Large intestine (tissue), 3 donors: ENCODE data around the gene LAMA1. TPM values are rescaled to one million over a fixed set of nuclear protein-coding genes. Genes with fewer than 3 reads are reported as not detected.
"Not testable (repeated sequence)": the region's sequence is repeated elsewhere in the genome, so short reads cannot be mapped to it uniquely, and the experiment has no call there.

Experiments used
- DNase-seq, 2 donors: peaks; one replicate each; pipeline versions ENCODE4 v3.0.0 to v3.0.0-alpha.2; 2013
- H3K27ac ChIP-seq: one replicate; pipeline ENCODE4 v1.5.1; 2013; ENCODE audit warnings: low read length
- H3K27me3 ChIP-seq: 2 replicates; pipeline ENCODE4 v1.6.1; 2013; ENCODE audit warnings: low read length; ENCODE audit not compliant: control insufficient read depth, insufficient read depth
- H3K36me3 ChIP-seq: 2 replicates; pipeline ENCODE4 v1.6.1; 2013; ENCODE audit warnings: low read length; ENCODE audit not compliant: control insufficient read depth, insufficient read depth
- H3K4me1 ChIP-seq: one replicate; pipeline ENCODE4 v1.6.1; 2013; ENCODE audit warnings: low read length; ENCODE audit not compliant: control insufficient read depth, insufficient read depth
- H3K4me3 ChIP-seq: one replicate; pipeline ENCODE4 v1.5.1; 2013; ENCODE audit warnings: low read length
- H3K9me3 ChIP-seq: one replicate; pipeline ENCODE4 v1.6.1; 2013; ENCODE audit warnings: mild to moderate bottlenecking, low read depth, low read length, moderate library complexity; ENCODE audit not compliant: control insufficient read depth
- WGBS: methylation state at CpG from one replicate; pipeline ENCODE4 v1.1.5; 2013; ENCODE audit warnings: low lambda C conversion rate; ENCODE audit not compliant: insufficient coverage; 5-methylcytosine and 5-hydroxymethylcytosine counted together
- polyA plus RNA-seq: library from polyadenylated mRNA; unstranded; fragments of 120-200 nt; gene quantifications from one replicate; pipeline ENCODE4 v1.2.1, GENCODE V29; 2013

LAMA1 gene
- polyA plus RNA-seq, 1 donor, result 2.3 TPM

DNA sequence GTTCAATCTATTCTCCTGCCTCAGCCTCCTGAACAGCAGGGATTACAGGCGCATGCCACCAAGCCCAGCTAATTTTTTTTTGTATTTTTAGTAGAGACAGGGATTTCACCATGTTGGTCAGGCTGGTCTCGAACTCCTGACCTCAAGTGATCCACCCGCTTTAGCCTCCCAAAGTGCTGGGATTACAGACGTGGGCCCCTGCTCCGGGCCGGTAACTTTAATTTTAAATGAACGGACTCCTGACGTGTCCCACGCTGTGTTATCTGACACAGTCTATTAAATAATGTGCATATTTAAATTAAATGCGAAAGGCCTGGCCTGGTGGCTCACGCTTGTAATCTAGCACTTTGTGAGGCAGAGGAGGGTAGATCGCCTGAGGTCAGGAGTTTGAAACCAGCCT is 27.3 kb upstream of the LAMA1 start:
- not testable (repeated sequence) for H3K9me3 ChIP-seq, H3K4me1 ChIP-seq, DNase-seq, H3K36me3 ChIP-seq, H3K4me3 ChIP-seq, H3K27me3 ChIP-seq, H3K27ac ChIP-seq
- WGBS, result no CpG with 5 or more reads among the region's 12 CpGs

DNA sequence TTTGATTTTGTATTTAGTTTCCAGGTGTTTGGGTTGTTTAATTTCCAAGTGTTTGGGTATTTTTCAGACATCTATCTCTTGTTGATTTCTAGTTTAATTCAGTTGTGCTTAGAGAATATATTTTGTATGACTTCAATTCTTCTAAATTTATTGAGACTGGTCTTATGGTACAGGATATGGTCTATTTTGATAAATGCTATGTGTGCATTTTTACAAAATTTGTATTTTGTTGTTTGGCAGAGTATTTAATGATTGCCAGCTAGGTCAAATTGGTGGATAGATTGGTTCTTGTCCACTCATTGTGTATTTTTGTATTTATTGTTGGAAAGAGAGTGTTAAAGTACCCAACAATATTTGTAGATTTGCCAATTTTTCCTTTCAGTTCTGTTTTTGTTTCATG is 23.7 kb upstream of the LAMA1 start:
- DNase-seq, result no peak
- Histone ChIP-seq H3K4me3 (no peak overlapping the region), H3K4me1 (no peaks in the 10 kb centered on the region), H3K27me3 (no peaks in the 10 kb centered on the region), H3K9me3 (no peaks in the 10 kb centered on the region), H3K27ac (no peak overlapping the region), H3K36me3 (no peaks in the 10 kb centered on the region)

DNA sequence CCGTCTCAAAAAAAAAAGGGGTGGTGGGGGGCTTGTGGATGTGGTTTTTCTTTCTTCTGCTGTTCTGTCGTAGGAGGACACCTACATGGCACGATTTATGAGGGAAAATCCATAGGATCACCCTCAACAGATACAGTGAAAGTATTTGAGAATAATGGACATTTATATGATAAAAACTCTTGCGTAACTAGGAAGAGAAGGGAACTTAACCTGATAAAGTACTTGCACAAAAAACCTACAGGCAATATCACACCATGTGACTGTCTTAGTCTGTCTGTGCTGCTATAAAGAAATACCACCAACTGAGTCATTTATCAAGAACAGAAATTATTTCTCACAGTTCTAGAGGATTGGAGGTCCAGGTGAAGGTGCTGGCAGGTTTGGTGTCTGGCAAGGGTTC is 21.8 kb upstream of the LAMA1 start:
- H3K4me3 ChIP-seq, result no peak overlapping the region
- H3K9me3 ChIP-seq, result no peaks in the 10 kb centered on the region
- DNase-seq, result no peak
- H3K36me3 ChIP-seq, result no peaks in the 10 kb centered on the region
- no peaks in the 10 kb centered on the region for H3K4me1 ChIP-seq
- WGBS, result 71% methylated on average over 1 of the region's 4 CpGs
- H3K27me3 ChIP-seq, result no peaks in the 10 kb centered on the region
- no peak overlapping the region for H3K27ac ChIP-seq

DNA sequence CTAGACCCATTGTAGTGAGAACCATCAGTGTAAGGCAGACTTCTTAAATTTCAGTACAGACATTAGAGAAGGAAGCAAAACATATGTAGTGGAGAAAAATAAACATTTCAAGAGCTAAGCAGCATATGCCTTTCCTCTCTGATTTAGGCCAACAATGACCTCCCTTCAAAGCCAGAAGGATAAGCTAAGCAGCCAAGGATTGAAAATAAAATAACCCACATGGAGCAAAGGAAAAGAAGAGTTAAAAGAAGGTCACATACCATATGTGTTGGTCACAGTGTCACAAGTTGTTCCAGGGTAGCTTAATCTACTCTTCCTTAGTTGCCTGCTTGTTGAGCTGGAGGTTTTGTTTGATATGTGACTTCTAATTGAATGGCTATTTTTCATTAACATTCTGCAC is 15.6 kb upstream of the LAMA1 start:
- H3K27me3 ChIP-seq, result peaks cover 2% of the 10 kb centered on the region
- H3K9me3 ChIP-seq, result no peaks in the 10 kb centered on the region
- no peak overlapping the region for H3K27ac ChIP-seq
- H3K4me1 ChIP-seq, result no peaks in the 10 kb centered on the region
- no peak overlapping the region for H3K4me3 ChIP-seq
- no peaks in the 10 kb centered on the region for H3K36me3 ChIP-seq
- no peak for DNase-seq

DNA sequence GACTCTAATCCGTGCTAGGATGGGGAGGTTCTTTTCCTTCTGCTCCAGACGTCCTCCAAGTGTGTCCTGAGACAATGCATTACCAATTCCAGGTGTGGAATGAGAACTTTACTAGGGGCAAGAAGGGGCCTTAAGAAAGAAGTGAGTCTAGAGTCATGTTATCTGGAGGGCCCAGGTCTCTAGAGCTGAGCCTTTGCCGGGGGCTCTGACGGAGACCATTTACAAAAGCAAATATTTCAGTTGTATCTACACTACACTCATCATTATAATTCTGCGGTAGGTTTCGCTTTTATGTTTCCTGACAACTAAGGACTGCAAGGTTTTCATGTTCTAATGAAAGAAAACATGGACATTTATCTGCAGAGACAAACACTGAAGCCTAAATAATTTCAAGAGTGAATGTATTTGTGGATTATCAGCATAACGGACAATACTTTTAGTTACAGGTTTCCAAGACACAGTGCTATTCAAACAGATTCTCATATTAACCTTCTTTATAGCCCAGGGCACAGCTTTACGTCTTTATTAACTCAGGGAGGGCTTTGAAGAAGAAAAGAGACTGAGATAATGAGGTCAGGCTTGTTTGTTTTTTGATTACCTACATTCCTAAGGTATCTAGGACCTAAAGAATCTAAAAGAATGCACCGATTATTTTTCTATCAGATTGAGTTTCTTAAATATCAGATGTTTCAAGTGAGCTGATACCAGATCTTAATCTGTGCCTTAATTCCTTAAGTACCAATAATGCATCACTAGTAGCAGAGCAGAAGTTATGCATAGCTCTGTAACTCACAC is 15.0 kb upstream of the LAMA1 start:
- no peak overlapping the region for H3K4me3 ChIP-seq
- DNase-seq, result no peak
- 10% methylated on average over 4 of the region's 9 CpGs for WGBS
- H3K27me3 ChIP-seq, result peaks cover 2% of the 10 kb centered on the region
- H3K27ac ChIP-seq, result no peak overlapping the region
- no peaks in the 10 kb centered on the region for H3K9me3 ChIP-seq
- H3K36me3 ChIP-seq, result no peaks in the 10 kb centered on the region
- no peaks in the 10 kb centered on the region for H3K4me1 ChIP-seq

DNA sequence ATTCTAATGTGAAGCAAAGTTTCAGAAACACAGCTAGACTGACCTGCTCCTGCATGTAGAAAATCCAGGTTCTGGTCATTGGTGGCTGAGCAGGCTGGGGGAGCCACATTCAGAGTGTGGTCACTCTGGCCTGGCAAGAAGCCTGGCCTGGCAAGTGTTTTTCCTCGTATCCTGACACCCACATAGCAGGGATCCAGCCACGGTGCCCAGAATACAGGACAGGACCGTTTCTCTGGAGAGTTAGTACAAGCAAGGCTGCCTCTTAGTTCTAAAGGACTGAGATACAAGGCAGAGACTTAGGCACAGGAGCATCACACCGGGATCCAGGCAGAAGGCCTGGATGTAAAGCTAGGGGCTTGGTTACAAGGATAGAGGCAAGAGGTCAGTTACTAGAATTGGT is 4.8 kb upstream of the LAMA1 start:
- no peak overlapping the region for H3K4me3 ChIP-seq
- H3K27ac ChIP-seq, result no peak overlapping the region
- no CpG with 5 or more reads among the region's 4 CpGs for WGBS
- peaks cover 22% of the 10 kb centered on the region for H3K27me3 ChIP-seq
- no peaks in the 10 kb centered on the region for H3K36me3 ChIP-seq
- no peak for DNase-seq
- no peaks in the 10 kb centered on the region for H3K9me3 ChIP-seq
- H3K4me1 ChIP-seq, result no peaks in the 10 kb centered on the region

DNA sequence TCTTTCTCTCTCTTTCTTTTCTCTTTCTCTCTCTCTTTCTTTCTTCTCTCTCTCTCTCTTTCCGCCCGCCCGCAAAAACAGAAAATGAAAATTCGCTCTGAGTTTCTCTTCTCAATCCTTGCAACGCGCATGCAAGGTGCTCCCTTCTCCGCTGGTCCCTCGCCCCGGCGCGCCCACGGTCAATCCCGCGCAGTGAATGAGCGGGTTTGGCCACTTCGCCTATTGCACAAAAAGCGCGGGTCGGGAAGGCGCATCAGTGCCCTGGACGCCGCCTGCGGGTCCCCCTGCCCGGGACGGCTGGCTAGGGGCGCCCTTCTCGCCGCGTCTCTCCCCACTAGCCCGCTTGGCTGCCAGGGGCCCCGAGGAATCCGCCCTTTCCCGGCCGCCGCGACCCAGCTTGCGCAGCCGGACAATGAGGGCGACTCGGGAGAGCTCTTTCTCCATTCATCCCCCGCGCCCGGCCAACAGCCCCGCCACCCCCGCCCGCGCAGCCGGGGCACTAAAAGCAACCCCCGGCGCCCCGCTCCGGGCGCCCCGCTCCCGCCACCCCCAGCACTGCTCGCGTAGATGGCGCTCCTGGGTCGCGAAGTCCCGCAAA is 706 bp downstream of the LAMA1 start:
- no peaks in the 10 kb centered on the region for H3K36me3 ChIP-seq
- peak in 1 of 2 donors; percentile 24 for DNase-seq
- peaks cover 7% of the 10 kb centered on the region for H3K4me1 ChIP-seq
- H3K4me3 ChIP-seq, result peak overlapping the region; percentile 24
- no peak overlapping the region for H3K27ac ChIP-seq
- peaks cover 3% of the 10 kb centered on the region for H3K9me3 ChIP-seq
- H3K27me3 ChIP-seq, result peaks cover 50% of the 10 kb centered on the region
- 2% methylated on average over 6 of the region's 61 CpGs for WGBS

DNA sequence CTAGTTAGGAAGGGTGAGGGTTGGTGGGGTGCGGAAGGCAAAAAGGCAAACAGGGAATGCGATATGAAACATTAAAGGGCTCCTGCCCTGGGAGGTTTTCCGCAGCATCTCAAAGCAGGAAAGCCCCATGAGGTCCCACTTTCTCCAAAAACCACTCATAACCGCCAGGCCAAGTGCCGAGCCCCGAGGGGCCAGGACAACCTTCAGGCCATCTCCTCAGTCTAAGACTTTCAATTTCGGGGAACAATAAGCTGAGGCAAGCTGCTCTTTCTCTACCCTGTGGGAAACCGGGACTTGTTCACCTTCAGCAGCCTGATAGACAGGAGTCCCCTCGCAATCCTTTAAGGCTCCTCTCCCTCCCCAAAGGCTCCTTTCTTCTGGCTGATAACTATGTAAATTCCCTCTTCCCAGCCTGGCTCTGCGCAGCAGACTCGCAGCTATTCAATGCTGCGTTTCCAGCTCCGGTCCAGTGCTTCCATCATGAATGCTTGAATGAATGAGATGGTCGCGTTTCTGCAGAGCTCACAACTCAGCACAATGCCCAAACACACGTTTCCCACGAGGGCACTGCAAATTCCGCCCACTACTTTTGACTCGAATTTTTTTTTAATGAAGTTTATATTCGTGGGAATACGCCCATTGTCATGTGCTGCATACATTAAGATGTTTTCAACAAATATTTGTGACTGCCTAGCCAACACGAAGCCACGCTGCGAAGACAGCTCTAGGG is 1.4 kb downstream of the LAMA1 start:
- 0% methylated on average over 3 of the region's 24 CpGs for WGBS
- H3K9me3 ChIP-seq, result peaks cover 3% of the 10 kb centered on the region
- H3K4me1 ChIP-seq, result peaks cover 7% of the 10 kb centered on the region
- peak in 1 of 2 donors; percentile 24 for DNase-seq
- H3K36me3 ChIP-seq, result no peaks in the 10 kb centered on the region
- H3K27me3 ChIP-seq, result peaks cover 50% of the 10 kb centered on the region
- H3K27ac ChIP-seq, result no peak overlapping the region
- H3K4me3 ChIP-seq, result peak overlapping the region; percentile 24

DNA sequence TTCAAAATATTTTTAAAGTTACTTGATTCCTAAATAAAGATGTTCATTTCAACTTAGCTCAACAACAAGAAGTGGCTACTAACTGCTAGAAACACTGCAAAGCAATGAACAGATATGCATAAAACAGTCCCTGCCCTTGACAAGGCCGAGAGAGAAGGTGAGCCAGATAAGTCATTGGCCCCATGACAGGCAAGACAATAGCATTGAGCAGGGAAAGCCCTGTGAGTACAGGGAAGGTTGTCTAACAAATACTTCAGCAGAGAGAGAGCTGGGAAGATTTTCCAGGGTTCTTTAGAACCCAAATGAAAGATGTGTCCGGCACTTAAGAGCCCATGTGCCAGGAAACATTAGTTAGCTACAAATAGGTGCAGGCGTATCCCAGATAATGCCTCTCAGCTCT is 4.7 kb downstream of the LAMA1 start:
- no CpG with 5 or more reads among the region's 3 CpGs for WGBS
- Histone ChIP-seq H3K4me1 (peaks cover 7% of the 10 kb centered on the region), H3K36me3 (no peaks in the 10 kb centered on the region), H3K9me3 (peaks cover 3% of the 10 kb centered on the region), H3K27ac (no peak overlapping the region), H3K4me3 (no peak overlapping the region), H3K27me3 (peaks cover 42% of the 10 kb centered on the region)
- DNase-seq, result no peak

DNA sequence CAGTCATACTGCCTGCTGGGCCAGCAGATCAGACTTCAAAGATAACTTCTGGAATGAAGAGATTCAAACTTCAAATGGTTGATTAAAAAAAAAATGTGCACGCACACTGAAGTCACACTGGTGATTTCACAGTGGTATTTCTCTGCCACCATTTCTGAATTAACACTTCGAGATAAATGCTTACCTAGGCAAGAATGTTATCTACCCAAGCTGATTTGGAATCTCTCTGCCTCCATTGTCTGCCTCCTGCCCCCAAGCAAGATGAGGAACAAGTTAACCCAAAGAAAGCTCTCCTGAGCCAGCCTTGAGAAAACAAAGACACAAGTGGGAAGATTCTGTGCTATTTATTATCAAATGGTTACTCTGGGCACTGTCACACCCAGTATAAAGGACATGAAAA is 6.5 kb downstream of the LAMA1 start:
- peaks cover 3% of the 10 kb centered on the region for H3K4me1 ChIP-seq
- H3K27me3 ChIP-seq, result peaks cover 26% of the 10 kb centered on the region
- H3K4me3 ChIP-seq, result no peak overlapping the region
- H3K9me3 ChIP-seq, result no peaks in the 10 kb centered on the region
- no peaks in the 10 kb centered on the region for H3K36me3 ChIP-seq
- DNase-seq, result no peak
- WGBS, result 100% methylated on average over 1 of the region's 2 CpGs
- no peak overlapping the region for H3K27ac ChIP-seq
